Measurements from ENCODE around the gene GPR15.
"Not testable (repeated sequence)": the region's sequence is repeated elsewhere in the genome, so short reads cannot be mapped to it uniquely, and the experiment has no call there.

The GPR15 gene

GRCh38 chr3:98558100-98558827 is 26.5 kb downstream of the GPR15 start:
- TF ChIP-seq GABPA (IDR thresholded peaks at IDR 0.05; ENCODE audit: low read depth) (no peak), CTCF (IDR thresholded peaks at IDR 0.05; ENCODE audit: insufficient read depth, low read length) (no peak), SPI1 (IDR thresholded peaks at IDR 0.05; ENCODE audit: borderline replicate concordance, low read depth) (no peak), POLR2AphosphoS5 (IDR thresholded peaks at IDR 0.05; ENCODE audit: low read depth) (no peak), REST (IDR thresholded peaks at IDR 0.05; ENCODE audit: insufficient replicate concordance, low read depth) (no peak)
- DNase-seq (ENCODE audit: low read depth in 1 of 2, low spot score in 1 of 2): no peak
- no peak overlapping the region for H3K4me3 ChIP-seq (replicated peaks; ENCODE audit: insufficient read depth, low read length)
- H3K27ac ChIP-seq (replicated peaks): no peak overlapping the region
- H3K27me3 ChIP-seq (ENCODE audit: insufficient read depth, poor library complexity, severe bottlenecking): no peaks in the 10 kb centered on the region

- DNase-seq (ENCODE audit: low read depth in 1 of 2, low spot score in 1 of 2); H3K27ac ChIP-seq (replicated peaks); H3K4me3 ChIP-seq (replicated peaks; ENCODE audit: insufficient read depth, low read length); H3K27me3 ChIP-seq (ENCODE audit: insufficient read depth, poor library complexity, severe bottlenecking): not testable (repeated sequence)
Observed at GRCh38 chr3:98559769-98560168, 28.0 kb downstream of the GPR15 start.

GRCh38 chr3:98560911-98561310 is 29.1 kb downstream of the GPR15 start:
- Histone ChIP-seq H3K27ac (replicated peaks) (no peak overlapping the region), H3K4me3 (replicated peaks; ENCODE audit: insufficient read depth, low read length) (no peak overlapping the region), H3K27me3 (ENCODE audit: insufficient read depth, poor library complexity, severe bottlenecking) (no peaks in the 10 kb centered on the region)
- TF ChIP-seq REST (IDR thresholded peaks at IDR 0.05; ENCODE audit: insufficient replicate concordance, low read depth) (no peak), POLR2AphosphoS5 (IDR thresholded peaks at IDR 0.05; ENCODE audit: low read depth) (no peak), CTCF (IDR thresholded peaks at IDR 0.05; ENCODE audit: insufficient read depth, low read length) (no peak), SPI1 (IDR thresholded peaks at IDR 0.05; ENCODE audit: borderline replicate concordance, low read depth) (no peak), GABPA (IDR thresholded peaks at IDR 0.05; ENCODE audit: low read depth) (no peak)
- DNase-seq (ENCODE audit: low read depth in 1 of 2, low spot score in 1 of 2): no peak

GRCh38 chr3:98561727-98562521 is 30.1 kb downstream of the GPR15 start:
- DNase-seq (ENCODE audit: low read depth in 1 of 2, low spot score in 1 of 2): no peak
- TF ChIP-seq SPI1 (IDR thresholded peaks at IDR 0.05; ENCODE audit: borderline replicate concordance, low read depth) (no peak), CTCF (IDR thresholded peaks at IDR 0.05; ENCODE audit: insufficient read depth, low read length) (no peak)
- Histone ChIP-seq H3K27me3 (ENCODE audit: insufficient read depth, poor library complexity, severe bottlenecking) (no peaks in the 10 kb centered on the region), H3K4me3 (replicated peaks; ENCODE audit: insufficient read depth, low read length) (no peak overlapping the region), H3K27ac (replicated peaks) (no peak overlapping the region)

All from HL-60 (cell line).